ENCODE data around the gene EPHB6. TPM values are rescaled to one million over a fixed set of nuclear protein-coding genes. Genes with fewer than 3 reads are reported as not detected.

EPHB6 gene
- 21.9 TPM for total RNA-seq

DNA sequence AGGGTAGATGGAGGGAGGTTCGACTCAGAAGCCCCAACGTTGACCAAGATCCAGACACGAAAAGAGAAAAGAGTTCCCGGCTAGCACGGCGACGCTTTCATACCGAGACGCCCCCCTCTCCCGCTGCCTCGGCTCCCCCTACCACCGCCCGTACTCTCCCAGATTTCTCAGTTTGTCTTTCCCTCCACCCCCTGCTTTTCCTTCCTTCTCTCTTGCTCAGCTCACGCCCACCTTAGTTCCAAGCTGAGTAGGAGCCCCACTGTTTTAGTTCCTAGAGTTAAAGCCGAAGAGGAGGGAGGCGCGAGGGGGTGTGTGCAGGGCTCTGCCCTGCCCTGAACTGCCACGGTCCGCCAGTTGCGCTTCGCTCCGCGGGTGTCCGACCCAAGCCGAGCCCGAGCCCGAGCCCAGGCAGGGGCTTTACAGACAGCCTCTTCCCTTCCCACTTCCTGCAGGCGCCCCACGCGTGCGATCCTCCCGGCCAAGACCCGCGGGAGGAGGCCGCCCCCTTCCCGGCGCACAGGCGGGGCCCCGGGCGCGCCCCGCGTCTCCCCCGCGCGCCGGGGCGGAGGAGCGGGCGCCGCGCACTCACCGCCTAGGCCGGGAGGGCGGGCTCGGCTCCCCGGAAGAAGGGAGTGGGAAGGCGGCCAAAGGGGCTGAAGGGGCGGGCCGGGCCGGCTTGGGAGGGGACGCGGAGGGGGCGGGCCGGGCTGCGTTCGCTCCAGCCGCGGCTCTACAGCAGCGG lies at the start of gene EPHB6:
EPHB6 (plus strand) TSS at position 705 of the 742 bp plus-strand sequence. CDS start 8,152 bp downstream, outside the sequence.

DNA sequence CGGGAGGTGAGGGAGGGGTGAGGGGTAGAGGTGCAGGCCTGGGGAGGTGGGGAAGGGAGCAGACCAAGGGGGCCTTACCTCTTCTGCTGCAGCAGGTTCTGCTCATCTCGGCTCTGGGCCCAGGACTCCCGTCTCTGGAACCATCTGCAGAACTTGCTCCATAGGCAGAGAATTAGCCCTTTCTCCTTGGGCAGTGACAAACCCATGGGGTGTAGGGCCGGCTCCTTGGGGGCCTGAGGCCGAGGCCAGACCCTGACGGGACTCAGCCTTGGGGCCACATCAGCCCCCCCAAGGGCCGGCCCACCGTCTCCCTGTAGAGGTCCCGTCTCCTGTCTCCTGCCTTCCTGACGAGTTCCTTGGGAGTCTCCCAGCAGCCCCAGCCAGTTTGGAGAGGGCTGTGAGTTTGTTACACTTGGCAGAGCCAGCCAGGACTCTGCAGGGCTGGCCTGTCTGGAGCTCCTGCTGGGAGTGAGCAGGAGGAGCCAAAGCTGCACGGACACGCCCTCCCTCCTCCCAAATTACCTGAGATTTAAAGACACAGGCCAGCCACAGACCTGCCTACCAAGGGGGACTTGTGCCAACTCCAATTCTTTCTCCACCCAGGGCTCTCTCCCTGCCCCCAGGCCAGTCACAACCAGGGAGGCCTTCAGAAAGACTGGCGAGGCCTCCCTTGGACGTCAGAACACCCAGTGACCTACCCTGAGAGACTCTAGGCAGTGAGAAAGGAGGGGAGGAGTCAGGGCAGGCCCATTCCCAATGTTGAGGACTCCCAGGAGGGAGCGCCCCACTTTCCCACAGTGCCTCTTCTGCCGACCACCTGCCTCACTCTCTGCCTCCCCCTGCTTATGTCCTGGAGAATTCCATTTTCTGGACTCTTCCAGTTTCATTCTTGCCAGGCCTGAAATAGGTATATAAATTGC lies 30.7 kb downstream of the EPHB6 start, which contains the start of gene TRPV6:
TRPV6 (minus strand) TSS at position 435 of the 920 bp plus-strand sequence.

Other genes starting within 250 kb of the EPHB6 start
- gene PRSS1, start 105.6 kb upstream of the EPHB6 start, total RNA-seq, result not detected
- not detected for gene PRSS2, start 84.1 kb upstream of the EPHB6 start, total RNA-seq
- gene TRPV6, start 30.7 kb downstream of the EPHB6 start, total RNA-seq, result under 0.01 TPM
- 0.23 TPM for gene TRPV5, start 78.7 kb downstream of the EPHB6 start, total RNA-seq
- not detected for gene LLCFC1, start 84.4 kb downstream of the EPHB6 start, total RNA-seq
- gene KEL, start 107.3 kb downstream of the EPHB6 start, total RNA-seq, result 2.5 TPM
- 0.69 TPM for gene OR9A2, start 172.1 kb downstream of the EPHB6 start, total RNA-seq
- not detected for gene OR6V1, start 197.3 kb downstream of the EPHB6 start, total RNA-seq